ENCODE measurements around the gene CDH22. TPM values are rescaled to one million over a fixed set of nuclear protein-coding genes. Genes with fewer than 3 reads are reported as not detected.

Gene CDH22
- total and polyA plus RNA-seq, 2 experiments from 2014 or later: 0.08 to 0.10 TPM

DNA sequence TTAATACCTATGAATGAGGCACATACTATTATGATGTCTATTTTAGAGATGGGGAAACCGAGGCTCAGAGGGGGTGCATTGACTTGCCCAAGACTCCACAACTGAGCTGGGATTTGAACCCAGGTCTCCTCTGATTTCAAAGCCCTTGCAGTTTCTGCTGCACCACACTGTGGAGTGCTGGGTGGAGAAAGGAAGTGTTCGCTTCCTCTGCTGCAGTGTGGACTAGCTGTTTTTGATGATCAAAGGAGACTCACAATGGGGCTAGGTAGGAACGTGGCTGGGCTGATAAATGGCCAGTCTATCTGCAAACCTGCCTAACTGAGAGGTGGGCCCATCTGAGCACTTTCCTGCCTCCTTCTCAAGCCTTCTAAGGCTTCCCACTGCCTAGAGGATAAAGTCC, 102.9 kb downstream of the CDH22 start (continued):
- TF ChIP-seq NANOG (IDR thresholded peaks at IDR 0.05; ENCODE audit: borderline replicate concordance) (no peak), JUNB (IDR thresholded peaks at IDR 0.05; ENCODE audit: unreplicated experiment) (no peak), ETS1 (IDR thresholded peaks at IDR 0.05) (no peak), ZNF114 (CRISPR knock-in tag; IDR thresholded peaks at IDR 0.05) (no peak), EZH2 (IDR thresholded peaks at IDR 0.05; ENCODE audit: low read depth, unreplicated experiment) (no peak)
- TF ChIP-seq, protein P1, sequence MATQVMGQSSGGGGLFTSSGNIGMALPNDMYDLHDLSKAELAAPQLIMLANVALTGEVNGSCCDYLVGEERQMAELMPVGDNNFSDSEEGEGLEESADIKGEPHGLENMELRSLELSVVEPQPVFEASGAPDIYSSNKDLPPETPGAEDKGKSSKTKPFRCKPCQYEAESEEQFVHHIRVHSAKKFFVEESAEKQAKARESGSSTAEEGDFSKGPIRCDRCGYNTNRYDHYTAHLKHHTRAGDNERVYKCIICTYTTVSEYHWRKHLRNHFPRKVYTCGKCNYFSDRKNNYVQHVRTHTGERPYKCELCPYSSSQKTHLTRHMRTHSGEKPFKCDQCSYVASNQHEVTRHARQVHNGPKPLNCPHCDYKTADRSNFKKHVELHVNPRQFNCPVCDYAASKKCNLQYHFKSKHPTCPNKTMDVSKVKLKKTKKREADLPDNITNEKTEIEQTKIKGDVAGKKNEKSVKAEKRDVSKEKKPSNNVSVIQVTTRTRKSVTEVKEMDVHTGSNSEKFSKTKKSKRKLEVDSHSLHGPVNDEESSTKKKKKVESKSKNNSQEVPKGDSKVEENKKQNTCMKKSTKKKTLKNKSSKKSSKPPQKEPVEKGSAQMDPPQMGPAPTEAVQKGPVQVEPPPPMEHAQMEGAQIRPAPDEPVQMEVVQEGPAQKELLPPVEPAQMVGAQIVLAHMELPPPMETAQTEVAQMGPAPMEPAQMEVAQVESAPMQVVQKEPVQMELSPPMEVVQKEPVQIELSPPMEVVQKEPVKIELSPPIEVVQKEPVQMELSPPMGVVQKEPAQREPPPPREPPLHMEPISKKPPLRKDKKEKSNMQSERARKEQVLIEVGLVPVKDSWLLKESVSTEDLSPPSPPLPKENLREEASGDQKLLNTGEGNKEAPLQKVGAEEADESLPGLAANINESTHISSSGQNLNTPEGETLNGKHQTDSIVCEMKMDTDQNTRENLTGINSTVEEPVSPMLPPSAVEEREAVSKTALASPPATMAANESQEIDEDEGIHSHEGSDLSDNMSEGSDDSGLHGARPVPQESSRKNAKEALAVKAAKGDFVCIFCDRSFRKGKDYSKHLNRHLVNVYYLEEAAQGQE (IDR thresholded peaks at IDR 0.05; ENCODE audit: unreplicated experiment): no peak

DNA sequence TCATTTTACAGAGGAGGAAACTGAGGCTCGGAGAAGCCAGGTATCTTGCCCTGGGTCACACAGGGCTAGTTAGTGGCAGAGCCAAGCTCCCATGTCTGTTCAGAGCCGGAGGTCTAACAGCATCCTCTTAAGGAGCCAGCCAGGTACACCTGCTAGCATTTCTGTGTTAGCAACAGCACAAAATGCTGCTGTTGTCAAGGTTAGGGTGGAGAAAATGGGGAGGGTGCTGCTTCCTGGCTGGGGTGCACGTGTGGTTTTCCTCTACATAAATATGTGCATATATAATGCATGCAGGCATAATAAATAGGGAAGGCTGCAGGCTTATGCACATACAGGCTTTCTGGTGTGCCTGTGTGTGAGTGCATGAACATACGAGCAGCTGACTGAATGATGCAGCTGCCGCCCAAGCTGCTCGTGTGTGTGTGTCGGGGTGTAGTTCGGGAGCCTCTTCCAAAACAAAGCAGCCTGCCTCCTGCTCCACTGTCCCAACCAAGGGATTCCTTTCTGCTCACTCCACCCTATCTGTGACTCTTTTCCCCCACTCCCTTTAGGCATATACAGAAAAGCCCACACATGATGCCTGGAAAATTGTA, 103.6 kb downstream of the CDH22 start:
- Histone ChIP-seq H3K79me2 (replicated peaks; ENCODE audit: insufficient read depth) (no peaks in the 10 kb centered on the region), H3K27me3 (ENCODE audit: insufficient read depth) (peaks cover 16% of the 10 kb centered on the region; the same call in 1 of the 2 replicates), H3K4me2 (no peak overlapping the region), H2AFZ (no peak overlapping the region), H3F3A (replicated peaks; ENCODE audit: low read depth) (no peaks in the 10 kb centered on the region), H4K20me1 (replicated peaks; ENCODE audit: insufficient read depth) (no peaks in the 10 kb centered on the region), H3K9me2 (ENCODE audit: insufficient read depth) (no peaks in the 10 kb centered on the region), H3K36me3 (ENCODE audit: insufficient read depth) (no peaks in the 10 kb centered on the region), H3K27ac (ENCODE audit: low read depth) (no peak overlapping the region), H3K4me3 (no peak overlapping the region), H3K4me1 (ENCODE audit: insufficient read depth) (peaks cover 14% of the 10 kb centered on the region)
- no peaks in the 10 kb centered on the region for H3K36me3 Mint-ChIP-seq (ENCODE audit: low read depth)
- no peak overlapping the region for H3K27ac Mint-ChIP-seq
- peaks cover 14% of the 10 kb centered on the region for H3K27me3 Mint-ChIP-seq (ENCODE audit: insufficient read depth, low read depth, poor library complexity)
- ATAC-seq: no peak
- no peak for DNase-seq (ENCODE audit: low spot score)
- peaks cover 18% of the 10 kb centered on the region for H3K4me1 Mint-ChIP-seq
- no peaks in the 10 kb centered on the region for H3K9me3 Mint-ChIP-seq
- H3K4me3 Mint-ChIP-seq: no peak overlapping the region
- no peak for TF ChIP-seq EZH2phosphoT487 (IDR thresholded peaks at IDR 0.05; ENCODE audit: unreplicated experiment)
- TF ChIP-seq ETS1 (IDR thresholded peaks at IDR 0.05): no peak
- no peak for TF ChIP-seq NANOG (IDR thresholded peaks at IDR 0.05; ENCODE audit: borderline replicate concordance)
- no peak for TF ChIP-seq CTCF (conservative IDR thresholded peaks at IDR 0.05; ENCODE audit: low read depth in 2 of 2)
- TF ChIP-seq EZH2 (IDR thresholded peaks at IDR 0.05; ENCODE audit: low read depth, unreplicated experiment): no peak
- TF ChIP-seq, protein P1 (IDR thresholded peaks at IDR 0.05; ENCODE audit: unreplicated experiment): no peak
- TF ChIP-seq STAT1 (IDR thresholded peaks at IDR 0.05; ENCODE audit: unreplicated experiment): no peak
- no peak for TF ChIP-seq CREB1 (CRISPR knock-in tag; IDR thresholded peaks at IDR 0.05; ENCODE audit: low read depth)
- TF ChIP-seq JUNB (IDR thresholded peaks at IDR 0.05; ENCODE audit: unreplicated experiment): no peak
- TF ChIP-seq POLR2AphosphoS5 (IDR thresholded peaks at IDR 0.05; ENCODE audit: low read depth): no peak
- no peak for TF ChIP-seq ZNF114 (CRISPR knock-in tag; IDR thresholded peaks at IDR 0.05)

Measured in GM23338 (cell line).